AG20443 (cell line): ENCODE results near the gene GRM4.
"Not testable (repeated sequence)": the region's sequence is repeated elsewhere in the genome, so short reads cannot be mapped to it uniquely, and the experiment has no call there.

Source experiments
- DNase-seq: peaks from one replicate; pipeline ENCODE4 v3.0.0; 2012; ENCODE audit warnings: low spot score, mixed read lengths

Gene GRM4

GRCh38 chr6:34146021-34146782 lies at the start of gene GRM4:
Gene GRM4 (minus strand): TSS chr6:34146087. CDS start chr6:34133496, 12,591 bp downstream.
- DNase-seq = no peak

GRCh38 chr6:34194772-34195171 lies 48.9 kb upstream of the GRM4 start:
- no peak for DNase-seq

- DNase-seq = no peak
These were observed 44.7 kb upstream of the GRM4 start for GRCh38 chr6:34190504-34191122.

- no peak for DNase-seq
These were observed 44.1 kb upstream of the GRM4 start for GRCh38 chr6:34189806-34190503.

- not testable (repeated sequence) for DNase-seq
These were observed 38.8 kb upstream of the GRM4 start for GRCh38 chr6:34184726-34185125.

GRCh38 chr6:34182751-34183531 lies 37.1 kb upstream of the GRM4 start:
- no peak for DNase-seq

GRCh38 chr6:34181908-34182307 lies 36.0 kb upstream of the GRM4 start:
- DNase-seq = no peak

- DNase-seq = no peak
These were observed 33.3 kb upstream of the GRM4 start for GRCh38 chr6:34179106-34179720.

GRCh38 chr6:34178357-34179105 lies 32.6 kb upstream of the GRM4 start:
- no peak for DNase-seq

- no peak for DNase-seq
These were observed 31.3 kb upstream of the GRM4 start for GRCh38 chr6:34177181-34177591.

GRCh38 chr6:34176261-34177031 lies 30.6 kb upstream of the GRM4 start:
- DNase-seq = no peak

- no peak for DNase-seq
These were observed 29.0 kb upstream of the GRM4 start for GRCh38 chr6:34174846-34175399.

GRCh38 chr6:34172961-34173775 lies 27.3 kb upstream of the GRM4 start:
- no peak for DNase-seq

GRCh38 chr6:34170346-34170745 lies 24.5 kb upstream of the GRM4 start:
- DNase-seq = no peak

- DNase-seq = no peak
These were observed 24.0 kb upstream of the GRM4 start for GRCh38 chr6:34169897-34170296.

- no peak for DNase-seq
These were observed 16.1 kb upstream of the GRM4 start for GRCh38 chr6:34161857-34162515.

- DNase-seq = no peak
These were observed 14.0 kb upstream of the GRM4 start for GRCh38 chr6:34159844-34160243.

- DNase-seq = no peak
These were observed 13.0 kb upstream of the GRM4 start for GRCh38 chr6:34158876-34159275.

GRCh38 chr6:34157851-34158250 lies 12.0 kb upstream of the GRM4 start:
- DNase-seq = no peak
